AG04450 (cell line): ENCODE data around the gene PLD6. TPM values are rescaled to one million over a fixed set of nuclear protein-coding genes. Genes with fewer than 3 reads are reported as not detected.
A peak's percentile ranks its signal among the peaks of the same experiment; 100 is the strongest.

Source experiments
- CTCF ChIA-PET: fragments of 300-600, 350-600 bp; formaldehyde crosslinking; extraction: SDS; loops from one replicate; lab custom pipeline; 2022; ENCODE audit warnings: antibody characterized with exemption, inconsistent platforms; lab: Charles Lee
- POLR2A ChIA-PET: fragments of 350-600 bp; formaldehyde crosslinking; extraction: SDS; loops from one replicate; lab custom pipeline; 2021; ENCODE audit warnings: antibody characterized with exemption, inconsistent platforms; lab: Yijun Ruan, JAX
- DNase-seq: peaks from one replicate; pipeline ENCODE4 v3.0.0-alpha.2; 2011; ENCODE audit warnings: low read depth, low spot score
- H3K27ac ChIP-seq: one replicate; pipeline ENCODE4 v1.5.1; 2012; ENCODE audit warnings: low read depth, low read length, control low read depth
- H3K27me3 ChIP-seq: one replicate; pipeline ENCODE4 v1.6.0; 2012; ENCODE audit warnings: low read length; ENCODE audit not compliant: control insufficient read depth, insufficient read depth
- H3K4me3 ChIP-seq: 2 replicates; pipeline ENCODE4 v1.5.1; 2011; ENCODE audit warnings: mild to moderate bottlenecking, low read depth, low read length, control low read depth
- H3K9me3 ChIP-seq: 2 replicates; pipeline ENCODE4 v1.5.1; 2012; ENCODE audit warnings: low read length; ENCODE audit not compliant: control insufficient read depth, insufficient read depth
- polyA plus RNA-seq: library from polyadenylated mRNA; depleted of rRNA; stranded (reverse); fragments of >200 nt; gene quantifications from 2 replicates; pipeline ENCODE4 v1.2.3, GENCODE V29; 2011
- TF ChIP-seq, protein P1 (sequence below): IDR thresholded peaks from 2 replicates; pipeline ENCODE4 v1.5.1; 2011; ENCODE audit warnings: low read depth, low read length, control low read depth, inconsistent platforms

The PLD6 gene
- polyA plus RNA-seq, 1 experiment = 1.6 TPM

- ChIA-PET POLR2A (interaction anchor here (0.7 to 1.3 kb wide), 6 partner anchors 19 to 684 kb away, joined by 3 to 5 read pairs (median 3); no protein-coding TSS in a partner anchor), CTCF (interaction anchor here (0.7 kb wide), 1 partner anchor 643 kb away, joined by 6 read pairs; no protein-coding TSS in a partner anchor)
- Histone ChIP-seq H3K4me3 (peak within 1 kb of the TSS; percentile 98), H3K27ac (peak within 1 kb of the TSS; percentile 97), H3K9me3 (peaks cover 4% of the 10 kb centered on the region; the same call in 1 of the 2 replicates), H3K27me3 (no peaks in the 10 kb centered on the region)
- DNase-seq = peak; percentile 72
- TF ChIP-seq, protein P1, sequence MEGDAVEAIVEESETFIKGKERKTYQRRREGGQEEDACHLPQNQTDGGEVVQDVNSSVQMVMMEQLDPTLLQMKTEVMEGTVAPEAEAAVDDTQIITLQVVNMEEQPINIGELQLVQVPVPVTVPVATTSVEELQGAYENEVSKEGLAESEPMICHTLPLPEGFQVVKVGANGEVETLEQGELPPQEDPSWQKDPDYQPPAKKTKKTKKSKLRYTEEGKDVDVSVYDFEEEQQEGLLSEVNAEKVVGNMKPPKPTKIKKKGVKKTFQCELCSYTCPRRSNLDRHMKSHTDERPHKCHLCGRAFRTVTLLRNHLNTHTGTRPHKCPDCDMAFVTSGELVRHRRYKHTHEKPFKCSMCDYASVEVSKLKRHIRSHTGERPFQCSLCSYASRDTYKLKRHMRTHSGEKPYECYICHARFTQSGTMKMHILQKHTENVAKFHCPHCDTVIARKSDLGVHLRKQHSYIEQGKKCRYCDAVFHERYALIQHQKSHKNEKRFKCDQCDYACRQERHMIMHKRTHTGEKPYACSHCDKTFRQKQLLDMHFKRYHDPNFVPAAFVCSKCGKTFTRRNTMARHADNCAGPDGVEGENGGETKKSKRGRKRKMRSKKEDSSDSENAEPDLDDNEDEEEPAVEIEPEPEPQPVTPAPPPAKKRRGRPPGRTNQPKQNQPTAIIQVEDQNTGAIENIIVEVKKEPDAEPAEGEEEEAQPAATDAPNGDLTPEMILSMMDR = no peak
Measured at GRCh38 chr17:17237026-17237799, 31.1 kb upstream of the PLD6 start, which contains the start of gene FLCN. Gene FLCN, minus strand, starts transcription at chr17:17237168. Its CDS starts 9,031 bp downstream, at chr17:17228137.

- ChIA-PET CTCF (interaction anchor here (0.7 kb wide), 1 partner anchor 642 kb away, joined by 6 read pairs; no protein-coding TSS in a partner anchor), POLR2A (interaction anchor here (0.6 to 1.5 kb wide), 7 partner anchors 20 to 192 kb away, joined by 3 to 5 read pairs (median 4); no protein-coding TSS in a partner anchor)
Measured at GRCh38 chr17:17236295-17237025, 30.3 kb upstream of the PLD6 start.

GRCh38 chr17:17235212-17236174 is 29.4 kb upstream of the PLD6 start:
- H3K9me3 ChIP-seq = peaks cover 4% of the 10 kb centered on the region; the same call in 1 of the 2 replicates
- CTCF ChIA-PET = interaction anchor here (0.7 kb wide), 1 partner anchor 85 kb away, joined by 3 read pairs; no protein-coding TSS in a partner anchor
- POLR2A ChIA-PET = interaction anchor here (0.6 to 1.5 kb wide), 3 partner anchors 45 to 191 kb away, joined by 3 to 4 read pairs (median 4); no protein-coding TSS in a partner anchor
- H3K4me3 ChIP-seq = peak overlapping the region; percentile 98
- no peak for DNase-seq
- TF ChIP-seq, protein P1 = no peak
- H3K27me3 ChIP-seq = no peaks in the 10 kb centered on the region
- peak overlapping the region; percentile 70 for H3K27ac ChIP-seq

More at GRCh38 chr17:17236295-17237025, 30.3 kb upstream of the PLD6 start:
- Histone ChIP-seq H3K27me3 (no peaks in the 10 kb centered on the region), H3K9me3 (peaks cover 4% of the 10 kb centered on the region; the same call in 1 of the 2 replicates), H3K27ac (peak overlapping the region; percentile 97), H3K4me3 (peak overlapping the region; percentile 98)
- TF ChIP-seq, protein P1 = no peak
- DNase-seq = no peak

DNA sequence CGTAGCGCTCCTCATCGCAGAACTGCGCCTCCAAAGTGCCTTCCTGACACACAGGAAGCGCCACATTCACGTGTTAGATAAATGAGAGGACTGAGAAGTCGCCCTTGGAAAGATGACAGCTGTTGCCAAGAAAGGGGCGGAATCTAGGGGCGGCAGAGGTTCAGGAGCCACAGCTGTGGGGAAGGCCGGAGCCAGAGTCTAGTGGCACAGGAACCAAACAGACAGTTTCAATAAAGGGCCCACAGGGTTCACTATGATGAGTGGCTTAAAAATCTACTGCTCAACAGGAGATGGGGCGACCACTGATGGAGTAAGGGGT is 26.1 kb upstream of the PLD6 start:
- Histone ChIP-seq H3K27me3 (no peaks in the 10 kb centered on the region), H3K27ac (no peak overlapping the region), H3K9me3 (peaks cover 4% of the 10 kb centered on the region; the same call in 1 of the 2 replicates), H3K4me3 (no peak overlapping the region)
- TF ChIP-seq, protein P1 = no peak
- ChIA-PET POLR2A (no interaction called here), CTCF (interaction anchor here (1.0 kb wide), 1 partner anchor 234 kb away, joined by 4 read pairs; no protein-coding TSS in a partner anchor)
- no peak for DNase-seq
